ENCODE measurements around the gene SGSM1. TPM values are rescaled to one million over a fixed set of nuclear protein-coding genes. Genes with fewer than 3 reads are reported as not detected.
"Not testable (repeated sequence)": the region's sequence is repeated elsewhere in the genome, so short reads cannot be mapped to it uniquely, and the experiment has no call there.

SGSM1 gene
- total RNA-seq, 1 experiment from 2014 or later: 0.29 TPM

DNA sequence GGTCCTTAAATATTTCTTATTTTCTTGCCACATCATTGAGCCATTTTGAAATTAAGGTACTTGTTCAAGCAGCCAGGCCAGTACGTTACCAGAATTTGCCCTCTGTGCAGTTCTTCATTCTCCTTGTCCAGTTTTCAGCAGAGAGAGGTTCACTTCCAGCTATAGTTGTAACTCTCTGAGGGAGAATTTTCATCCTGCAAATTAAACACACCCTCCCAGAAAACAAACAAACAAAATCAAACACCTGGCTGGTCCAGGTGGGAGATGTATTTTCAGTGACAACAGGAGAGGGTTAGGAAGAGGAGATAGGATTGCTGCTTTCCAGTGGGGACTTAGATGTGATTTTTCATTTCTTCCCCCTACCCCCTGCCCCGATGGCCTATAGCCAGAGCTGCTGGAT is 95.4 kb downstream of the SGSM1 start:
- H3K9me3 ChIP-seq (ENCODE audit: low read length): no peaks in the 10 kb centered on the region
- no peak for TF ChIP-seq EZH2phosphoT487 (IDR thresholded peaks at IDR 0.05; ENCODE audit: borderline replicate concordance, low read length)
- no peak for TF ChIP-seq EZH2 (IDR thresholded peaks at IDR 0.05; ENCODE audit: low read length, unreplicated experiment)
- TF ChIP-seq, protein P1, sequence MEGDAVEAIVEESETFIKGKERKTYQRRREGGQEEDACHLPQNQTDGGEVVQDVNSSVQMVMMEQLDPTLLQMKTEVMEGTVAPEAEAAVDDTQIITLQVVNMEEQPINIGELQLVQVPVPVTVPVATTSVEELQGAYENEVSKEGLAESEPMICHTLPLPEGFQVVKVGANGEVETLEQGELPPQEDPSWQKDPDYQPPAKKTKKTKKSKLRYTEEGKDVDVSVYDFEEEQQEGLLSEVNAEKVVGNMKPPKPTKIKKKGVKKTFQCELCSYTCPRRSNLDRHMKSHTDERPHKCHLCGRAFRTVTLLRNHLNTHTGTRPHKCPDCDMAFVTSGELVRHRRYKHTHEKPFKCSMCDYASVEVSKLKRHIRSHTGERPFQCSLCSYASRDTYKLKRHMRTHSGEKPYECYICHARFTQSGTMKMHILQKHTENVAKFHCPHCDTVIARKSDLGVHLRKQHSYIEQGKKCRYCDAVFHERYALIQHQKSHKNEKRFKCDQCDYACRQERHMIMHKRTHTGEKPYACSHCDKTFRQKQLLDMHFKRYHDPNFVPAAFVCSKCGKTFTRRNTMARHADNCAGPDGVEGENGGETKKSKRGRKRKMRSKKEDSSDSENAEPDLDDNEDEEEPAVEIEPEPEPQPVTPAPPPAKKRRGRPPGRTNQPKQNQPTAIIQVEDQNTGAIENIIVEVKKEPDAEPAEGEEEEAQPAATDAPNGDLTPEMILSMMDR (conservative IDR thresholded peaks at IDR 0.05; ENCODE audit: low read depth, low read length): no peak
- H3K36me3 ChIP-seq (ENCODE audit: low read depth, low read length): no peaks in the 10 kb centered on the region
- H4K20me1 ChIP-seq (ENCODE audit: low read length): no peaks in the 10 kb centered on the region
- H3K27ac ChIP-seq (ENCODE audit: low read length): no peak overlapping the region
- intact Hi-C loops (cut with micrococcal nuclease): no loop called here
- no peaks in the 10 kb centered on the region for H3K4me1 ChIP-seq (ENCODE audit: insufficient read depth, low read length)
- H3F3A ChIP-seq (ENCODE audit: low read length, unreplicated experiment): no peaks in the 10 kb centered on the region
- no peaks in the 10 kb centered on the region for H3K79me2 ChIP-seq (ENCODE audit: low read length)
- POLR2A ChIA-PET (ENCODE audit: unreplicated experiment): no interaction called here
- no peaks in the 10 kb centered on the region for H3K27me3 ChIP-seq (ENCODE audit: low read length)
- no peaks in the 10 kb centered on the region for H3K9me2 ChIP-seq (replicated peaks; ENCODE audit: low read length)
- H3K9ac ChIP-seq (ENCODE audit: low read length): no peak overlapping the region
- DNase-seq (no peak), ATAC-seq (no peak)
- no TSS peak for BruUV-seq (replicated peaks)
- no peak overlapping the region for H3K4me2 ChIP-seq (ENCODE audit: low read length)
- no peak overlapping the region for H3K4me3 ChIP-seq (ENCODE audit: low read length)
- no peak overlapping the region for H2AFZ ChIP-seq (ENCODE audit: low read length)
- CTCF ChIA-PET: no interaction called here

DNA sequence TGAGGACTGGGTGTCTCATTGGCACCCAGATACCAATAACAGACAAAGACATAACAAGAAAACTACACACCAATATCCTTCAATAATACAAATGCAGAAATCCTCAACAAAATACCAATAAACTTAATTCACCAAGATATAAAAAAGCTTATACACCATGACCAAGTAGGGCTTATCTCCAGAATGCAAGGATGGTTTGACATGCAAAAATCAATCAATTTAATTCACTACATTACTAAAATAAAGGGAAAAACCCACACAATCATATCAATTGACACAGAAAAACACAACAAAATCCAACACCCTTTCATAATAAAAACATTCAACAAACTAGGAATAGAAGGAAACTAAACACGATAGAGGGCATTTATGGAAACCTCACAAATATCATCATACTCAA is 99.9 kb downstream of the SGSM1 start:
- no TSS peak for BruUV-seq (replicated peaks)
- Histone ChIP-seq H3K9me2 (replicated peaks; ENCODE audit: low read length) (no peaks in the 10 kb centered on the region), H3F3A (ENCODE audit: low read length, unreplicated experiment) (no peaks in the 10 kb centered on the region), H3K4me3 (ENCODE audit: low read length) (no peak overlapping the region), H4K20me1 (ENCODE audit: low read length) (no peaks in the 10 kb centered on the region), H3K4me2 (ENCODE audit: low read length) (no peak overlapping the region), H3K9ac (ENCODE audit: low read length) (no peak overlapping the region), H3K9me3 (ENCODE audit: low read length) (no peaks in the 10 kb centered on the region), H3K27ac (ENCODE audit: low read length) (no peak overlapping the region), H2AFZ (ENCODE audit: low read length) (no peak overlapping the region), H3K36me3 (ENCODE audit: low read depth, low read length) (no peaks in the 10 kb centered on the region), H3K79me2 (ENCODE audit: low read length) (no peaks in the 10 kb centered on the region), H3K4me1 (ENCODE audit: insufficient read depth, low read length) (no peaks in the 10 kb centered on the region), H3K27me3 (ENCODE audit: low read length) (no peaks in the 10 kb centered on the region)
- POLR2A ChIA-PET (ENCODE audit: unreplicated experiment): no interaction called here
- CTCF ChIA-PET: no interaction called here
- intact Hi-C loops (cut with micrococcal nuclease): no loop called here
- ATAC-seq (no peak), DNase-seq (no peak)
- TF ChIP-seq EZH2 (IDR thresholded peaks at IDR 0.05; ENCODE audit: low read length, unreplicated experiment) (no peak), EZH2phosphoT487 (IDR thresholded peaks at IDR 0.05; ENCODE audit: borderline replicate concordance, low read length) (no peak)
- TF ChIP-seq, protein P1 (conservative IDR thresholded peaks at IDR 0.05; ENCODE audit: low read depth, low read length): no peak

DNA sequence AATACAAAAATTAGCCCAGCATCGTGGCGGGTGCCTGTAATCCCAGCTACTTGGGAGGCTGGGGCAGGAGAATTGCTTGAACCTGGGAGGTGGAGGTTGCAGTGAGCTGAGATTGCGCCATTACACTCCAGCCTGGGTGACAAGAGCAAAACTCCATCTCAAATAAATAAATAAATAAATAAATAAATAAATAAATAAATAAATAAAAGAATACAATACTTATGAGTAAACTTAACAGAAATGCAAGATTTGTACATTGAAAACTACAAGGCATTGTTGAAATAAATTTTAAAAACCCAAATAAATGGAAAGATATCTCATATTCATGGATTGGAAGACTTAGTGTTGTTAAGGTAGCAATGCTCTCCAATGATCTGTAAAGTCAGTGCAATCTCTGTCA is 101.1 kb downstream of the SGSM1 start:
- CTCF ChIA-PET; H3K9me3 ChIP-seq (ENCODE audit: low read length); BruUV-seq (replicated peaks); H3K9me2 ChIP-seq (replicated peaks; ENCODE audit: low read length); H3K4me1 ChIP-seq (ENCODE audit: insufficient read depth, low read length); intact Hi-C loops (cut with micrococcal nuclease); DNase-seq; ATAC-seq; H3K4me3 ChIP-seq (ENCODE audit: low read length); H3K4me2 ChIP-seq (ENCODE audit: low read length); H3K36me3 ChIP-seq (ENCODE audit: low read depth, low read length); H3K79me2 ChIP-seq (ENCODE audit: low read length); H4K20me1 ChIP-seq (ENCODE audit: low read length); H3K27me3 ChIP-seq (ENCODE audit: low read length); H3K9ac ChIP-seq (ENCODE audit: low read length); H3K27ac ChIP-seq (ENCODE audit: low read length); H2AFZ ChIP-seq (ENCODE audit: low read length); H3F3A ChIP-seq (ENCODE audit: low read length, unreplicated experiment); POLR2A ChIA-PET (ENCODE audit: unreplicated experiment): not testable (repeated sequence)
